Measurements from ENCODE around the gene CRIP2. TPM values are rescaled to one million over a fixed set of nuclear protein-coding genes. Genes with fewer than 3 reads are reported as not detected.

CRIP2 gene
- total and polyA plus RNA-seq, 8 donors: 143 to 229 (median 181) TPM

GRCh38 chr14:105450123-105450505 is 24.5 kb upstream of the CRIP2 start:
- Histone ChIP-seq H3K36me3 (peaks cover 0 to 65% of the 10 kb centered on the region in 2 donors), H3K27ac (no peak overlapping the region), H3K9me3 (no peaks in the 10 kb centered on the region), H3K27me3 (no peaks in the 10 kb centered on the region), H3K4me1 (peaks cover 4 to 8% of the 10 kb centered on the region in 2 donors), H3K4me3 (no peak overlapping the region)
- TF ChIP-seq CTCF (IDR thresholded peaks at IDR 0.05): no peak
- intact Hi-C loops (cut with DNase I): no loop called here
- ATAC-seq (no peak), DNase-seq (peak in 1 of 4 donors; percentile 64)

- ATAC-seq (no peak), DNase-seq (peak in 1 of 4 donors; percentile 61)
- no peak overlapping the region for H3K27ac ChIP-seq
- no peaks in the 10 kb centered on the region for H3K27me3 ChIP-seq
- TF ChIP-seq CTCF (IDR thresholded peaks at IDR 0.05): no peak
- H3K4me3 ChIP-seq: no peak overlapping the region
- intact Hi-C loops (cut with DNase I): no loop called here
- peaks cover 0 to 71% of the 10 kb centered on the region in 2 donors for H3K36me3 ChIP-seq
- H3K4me1 ChIP-seq: peaks cover 4 to 8% of the 10 kb centered on the region in 2 donors
- H3K9me3 ChIP-seq: no peaks in the 10 kb centered on the region
These were observed 23.5 kb upstream of the CRIP2 start for GRCh38 chr14:105450864-105451720.

GRCh38 chr14:105452963-105453362 is 21.7 kb upstream of the CRIP2 start:
- H3K27ac ChIP-seq: no peak overlapping the region
- no peak for ATAC-seq
- no peaks in the 10 kb centered on the region for H3K9me3 ChIP-seq
- peaks cover 4 to 8% of the 10 kb centered on the region in 2 donors for H3K4me1 ChIP-seq
- no peaks in the 10 kb centered on the region for H3K27me3 ChIP-seq
- peaks cover 0 to 86% of the 10 kb centered on the region in 2 donors for H3K36me3 ChIP-seq
- intact Hi-C loops (cut with DNase I): no loop called here
- DNase-seq: peak in 1 of 4 donors; percentile 62
- no peak overlapping the region for H3K4me3 ChIP-seq
- TF ChIP-seq CTCF (IDR thresholded peaks at IDR 0.05): no peak

GRCh38 chr14:105453847-105454246 is 20.8 kb upstream of the CRIP2 start:
- Histone ChIP-seq H3K36me3 (peaks cover 0 to 91% of the 10 kb centered on the region in 2 donors), H3K4me1 (peaks cover 0 to 1% of the 10 kb centered on the region in 2 donors), H3K27ac (no peak overlapping the region), H3K9me3 (no peaks in the 10 kb centered on the region), H3K27me3 (no peaks in the 10 kb centered on the region), H3K4me3 (no peak overlapping the region)
- DNase-seq: no peak
- no peak for ATAC-seq
- TF ChIP-seq CTCF (IDR thresholded peaks at IDR 0.05): no peak
- intact Hi-C loops (cut with DNase I): no loop called here

GRCh38 chr14:105455086-105455640 is 19.5 kb upstream of the CRIP2 start:
- TF ChIP-seq CTCF (IDR thresholded peaks at IDR 0.05): no peak
- no peaks in the 10 kb centered on the region for H3K4me1 ChIP-seq
- DNase-seq (no peak), ATAC-seq (no peak)
- no peak overlapping the region for H3K4me3 ChIP-seq
- no peaks in the 10 kb centered on the region for H3K27me3 ChIP-seq
- H3K36me3 ChIP-seq: peaks cover 0 to 83% of the 10 kb centered on the region in 2 donors
- H3K27ac ChIP-seq: no peak overlapping the region
- intact Hi-C loops (cut with DNase I): no loop called here
- no peaks in the 10 kb centered on the region for H3K9me3 ChIP-seq

Data from left lung (tissue), 10 donors.